HCT116 (cell line): ENCODE data around the gene ISOC2. TPM values are rescaled to one million over a fixed set of nuclear protein-coding genes. Genes with fewer than 3 reads are reported as not detected.
A peak's percentile ranks its signal among the peaks of the same experiment; 100 is the strongest.

ENCODE experiments used
- ATAC-seq: fragments of 200-7000 bp; cut with Tn5 transposase; 2 replicates; pipeline ENCODE4 v1.9.1; 2020; ENCODE audit warnings: mild to moderate bottlenecking, moderate library complexity
- BruUV-seq: library from RNA; stranded (reverse); fragments of 400-500 nt; replicated peaks from 2 replicates; lab custom pipeline; 2021; lab: Mats Ljungman, UMichigan
- CTCF ChIA-PET: fragments of 300-600 bp; sonication (Branson Sonifier 250); formaldehyde crosslinking; loops from one replicate; lab custom pipeline; 2021; ENCODE audit warnings: antibody characterized with exemption; lab: Charles Lee
- POLR2A ChIA-PET: fragments of 300-600, 350-600 bp; sonication (Branson Sonifier 250); formaldehyde crosslinking; loops from one replicate; lab custom pipeline; 2021; ENCODE audit warnings: antibody characterized with exemption; lab: Charles Lee
- RAD21 ChIA-PET, 2 experiments: fragments of 300-600 bp; sonication (Branson Sonifier 250); formaldehyde crosslinking; loops; one replicate each; lab custom pipeline; 2023; ENCODE audit warnings: low total read pairs in 2 of 2; ENCODE audit not compliant: uncharacterized antibody in 2 of 2, unreplicated experiment in 2 of 2, low non-redundant PET in 1 of 2; lab: Charles Lee
- DNase-seq: peaks from one replicate; pipeline ENCODE4 v3.0.0-alpha.2; 2010; ENCODE audit warnings: low read depth, low spot score
- H2AFZ ChIP-seq: fragments of 200-600 bp; shearing (Covaris generic), sonication (generic); 2 replicates; pipeline ENCODE4 v1.6.1; 2017; ENCODE audit warnings: low read depth, mixed run types, mixed read lengths, antibody characterized with exemption, low read length; ENCODE audit not compliant: poor library complexity, severe bottlenecking
- H3K27ac ChIP-seq: 2 replicates; pipeline ENCODE4 v1.5.1; 2012; ENCODE audit warnings: low read depth, low read length
- H3K27me3 ChIP-seq: fragments of 200-600 bp; sonication (generic); 2 replicates; pipeline ENCODE4 v1.6.1; 2016; ENCODE audit warnings: mixed run types, low read length, mixed read lengths; ENCODE audit not compliant: insufficient read depth
- H3K36me3 ChIP-seq, 2 experiments: fragments of 200-500 bp in 1 of 2; fragments of 200-600 bp in 1 of 2; sonication (Bioruptor generic) in 1 of 2; sonication (generic) in 1 of 2; 2 replicates each; pipeline versions ENCODE4 v1.5.1 to v1.6.1; 2014 to 2016; ENCODE audit warnings: low read length in 2 of 2, inconsistent platforms in 1 of 2, mixed read lengths in 1 of 2, mixed run types in 1 of 2; ENCODE audit not compliant: insufficient read depth in 2 of 2, control insufficient read depth in 1 of 2
- H3K4me1 ChIP-seq, 2 experiments: fragments of 200-600 bp in 1 of 2; sonication (generic) in 1 of 2; 2 replicates each; pipeline versions ENCODE4 v1.5.1 to v1.6.1; 2012 to 2017; ENCODE audit warnings: low read length in 2 of 2, inconsistent platforms in 1 of 2, mild to moderate bottlenecking in 1 of 2, mixed read lengths in 1 of 2, mixed run types in 1 of 2, moderate library complexity in 1 of 2; ENCODE audit not compliant: insufficient read depth in 2 of 2, control insufficient read depth in 1 of 2
- H3K4me2 ChIP-seq: fragments of 200-600 bp; sonication (generic); 2 replicates; pipeline ENCODE4 v1.6.1; 2017; ENCODE audit warnings: mixed run types, low read length, mixed read lengths
- H3K4me3 ChIP-seq, 2 experiments: fragments of 200-600 bp in 1 of 2; sonication (generic) in 1 of 2; replicated peaks in 1 of 2; 2 replicates each; pipeline ENCODE4 v1.5.1; 2011 to 2016; ENCODE audit warnings: low read length in 2 of 2, control low read depth in 1 of 2, low read depth in 1 of 2, mild to moderate bottlenecking in 1 of 2, mixed read lengths in 1 of 2, mixed run types in 1 of 2
- H3K79me2 ChIP-seq: fragments of 200-600 bp; sonication (generic); 2 replicates; pipeline ENCODE4 v1.6.1; 2017; ENCODE audit warnings: mild to moderate bottlenecking, mixed run types, low read length, moderate library complexity, mixed read lengths; ENCODE audit not compliant: insufficient read depth
- H3K9ac ChIP-seq: fragments of 200-600 bp; sonication (generic); 2 replicates; pipeline ENCODE4 v1.6.1; 2016; ENCODE audit warnings: low read length, mixed read lengths
- H3K9me2 ChIP-seq: fragments of 200-600 bp; sonication (generic), shearing (Covaris generic); 2 replicates; pipeline ENCODE4 v1.6.1; 2017; ENCODE audit warnings: mixed run types, mild to moderate bottlenecking, moderate library complexity; ENCODE audit not compliant: insufficient read depth
- H3K9me3 ChIP-seq, 2 experiments: fragments of 200-500 bp in 1 of 2; fragments of 200-600 bp in 1 of 2; sonication (Bioruptor generic) in 1 of 2; sonication (generic) in 1 of 2; 2 replicates each; pipeline ENCODE4 v1.6.1; 2014 to 2017; ENCODE audit warnings: low read length in 2 of 2, mixed read lengths in 2 of 2, inconsistent platforms in 1 of 2, low read depth in 1 of 2, mild to moderate bottlenecking in 1 of 2, mixed run types in 1 of 2, moderate library complexity in 1 of 2; ENCODE audit not compliant: control insufficient read depth in 1 of 2, insufficient read depth in 1 of 2
- H4K20me1 ChIP-seq: fragments of 200-600 bp; sonication (generic), shearing (Covaris generic); 2 replicates; pipeline ENCODE4 v1.6.1; 2017; ENCODE audit warnings: mixed run types, mild to moderate bottlenecking, moderate library complexity; ENCODE audit not compliant: insufficient read depth
- EGR1 ChIP-seq: IDR thresholded peaks from 2 replicates; pipeline ENCODE4 v1.6.1; 2012; ENCODE audit warnings: low read depth
- ELF1 ChIP-seq: IDR thresholded peaks from 2 replicates; pipeline ENCODE4 v1.6.1; 2012; ENCODE audit warnings: low read depth, borderline replicate concordance
- EZH2 ChIP-seq: fragments of 200-600 bp; sonication (generic); IDR thresholded peaks from 2 replicates; pipeline ENCODE4 v1.6.1; 2017; ENCODE audit warnings: antibody characterized with exemption, mixed run types
- EZH2phosphoT487 ChIP-seq: fragments of 200-600 bp; IDR thresholded peaks from 2 replicates; pipeline ENCODE4 v1.6.1; 2018; ENCODE audit warnings: antibody characterized with exemption, borderline replicate concordance
- FOSL1 ChIP-seq: IDR thresholded peaks from 2 replicates; pipeline ENCODE4 v1.6.1; 2012; ENCODE audit warnings: low read depth
- POLR2A ChIP-seq: IDR thresholded peaks from 2 replicates; pipeline ENCODE4 v1.7.0; 2011; ENCODE audit warnings: borderline replicate concordance; ENCODE audit not compliant: insufficient read depth, insufficient read length; ENCODE audit errors: extremely low read depth
- RAD21 ChIP-seq: IDR thresholded peaks from 2 replicates; pipeline ENCODE4 v1.6.1; 2012; ENCODE audit warnings: low read depth, mild to moderate bottlenecking
- SRF ChIP-seq: IDR thresholded peaks from 2 replicates; pipeline ENCODE4 v1.6.1; 2012; ENCODE audit warnings: low read depth
- ZBTB33 ChIP-seq: IDR thresholded peaks from 2 replicates; pipeline ENCODE4 v1.6.1; 2011; ENCODE audit warnings: mild to moderate bottlenecking, low read length, moderate library complexity; ENCODE audit not compliant: insufficient replicate concordance; ENCODE audit errors: extremely low read depth
- ZNF274 ChIP-seq: fragments of 200-500 bp; sonication (Bioruptor generic); IDR thresholded peaks from 2 replicates; pipeline ENCODE4 v1.6.1; 2014; ENCODE audit warnings: mild to moderate bottlenecking, low read depth, low read length, inconsistent platforms
- intact Hi-C: fragments of 100-400 bp; cut with micrococcal nuclease; formaldehyde crosslinking; loops from 2 replicates; pipeline ENCODE4 v1.10.0; 2022
- total RNA-seq: library from RNA; stranded (reverse); gene quantifications from one replicate; pipeline ENCODE4 v1.2.1, GENCODE V29; 2021; ENCODE audit not compliant: unreplicated experiment
- TF ChIP-seq, protein P1 (sequence below), 3 experiments: fragments of 200-600 bp in 1 of 3; sonication (generic) in 1 of 3; IDR thresholded peaks in 2 of 3; conservative IDR thresholded peaks in 1 of 3; 2 replicates each; pipeline ENCODE4 v1.5.1; 2012 to 2017; ENCODE audit warnings: low read depth in 2 of 3, low read length in 2 of 3, antibody characterized with exemption in 1 of 3, borderline replicate concordance in 1 of 3, control low read depth in 1 of 3, mild to moderate bottlenecking in 1 of 3, mixed read lengths in 1 of 3, mixed run types in 1 of 3, moderate library complexity in 1 of 3; ENCODE audit not compliant: insufficient read depth in 1 of 3
- TF ChIP-seq, protein P2 (sequence below): IDR thresholded peaks from 2 replicates; pipeline ENCODE4 v1.6.1; 2012

The ISOC2 gene
- total RNA-seq, 1 experiment from 2014 or later = 56.8 TPM

DNA sequence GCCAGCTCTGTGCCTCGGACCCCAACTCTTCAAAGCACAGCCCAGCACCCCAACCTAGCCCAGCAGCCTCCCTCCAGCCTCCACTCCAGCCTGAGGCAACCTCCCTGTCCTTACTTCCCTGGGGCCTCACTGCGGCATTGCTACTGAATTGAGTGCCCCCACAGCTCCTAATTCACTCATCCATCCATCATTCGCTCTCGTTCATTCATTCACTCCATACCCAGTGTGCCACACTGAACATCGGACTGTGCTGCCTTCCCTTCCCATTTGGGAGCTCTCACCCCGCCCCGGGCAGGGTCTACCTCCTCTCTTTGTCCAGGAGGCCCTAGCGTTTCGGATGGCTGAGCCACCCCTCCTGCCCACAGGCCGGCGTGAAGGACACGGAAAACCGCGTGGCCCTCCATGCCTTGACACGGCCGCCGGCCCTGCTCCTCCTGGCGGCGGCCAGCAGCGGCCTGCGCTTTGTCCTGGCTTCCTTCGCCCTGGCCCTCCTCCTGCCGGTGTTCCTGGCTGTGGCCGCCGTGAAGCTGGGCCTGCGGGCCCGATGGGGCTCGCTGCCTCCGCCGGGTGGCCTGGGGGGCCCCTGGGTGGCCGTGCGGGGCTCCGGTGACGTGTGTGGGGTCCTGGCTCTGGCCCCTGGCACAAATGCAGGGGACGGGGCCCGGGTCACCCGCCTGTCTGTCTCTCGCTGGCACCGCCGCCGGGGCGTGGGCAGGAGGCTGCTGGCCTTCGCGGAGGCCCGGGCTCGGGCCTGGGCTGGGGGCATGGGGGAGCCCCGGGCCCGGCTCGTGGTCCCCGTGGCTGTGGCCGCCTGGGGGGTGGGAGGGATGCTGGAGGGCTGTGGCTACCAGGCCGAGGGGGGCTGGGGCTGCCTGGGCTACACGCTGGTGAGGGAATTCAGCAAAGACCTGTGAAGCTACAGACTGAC lies 24.9 kb upstream of the ISOC2 start:
- Histone ChIP-seq H3K9ac (peak overlapping the region; percentile 97), H3K36me3 (no peaks in the 10 kb centered on the region), H3K4me1 (peaks cover 10 to 34% of the 10 kb centered on the region in 2 experiments; a peak in 3 of 4 replicates), H3K9me3 (no peaks in the 10 kb centered on the region), H3K79me2 (peaks cover 7% of the 10 kb centered on the region; the same call in 1 of the 2 replicates), H2AFZ (no peak overlapping the region), H4K20me1 (no peaks in the 10 kb centered on the region), H3K27me3 (no peaks in the 10 kb centered on the region), H3K9me2 (no peaks in the 10 kb centered on the region), H3K4me3 (peak overlapping the region; percentile 79 to 80), H3K27ac (peak overlapping the region; percentile 85; the same call in 1 of the 2 replicates), H3K4me2 (peak overlapping the region; percentile 97)
- CTCF ChIA-PET = interaction anchor here (1.4 kb wide), 1 partner anchor 17 kb away, joined by 4 read pairs; no protein-coding TSS in a partner anchor
- DNase-seq = no peak
- RAD21 ChIA-PET = no interaction called here
- intact Hi-C loops = no loop called here
- no peak for ATAC-seq
- BruUV-seq = no TSS peak
- POLR2A ChIA-PET = no interaction called here
- TF ChIP-seq ELF1 = no peak
- no peak for TF ChIP-seq EGR1
- no peak for TF ChIP-seq ZBTB33
- no peak for TF ChIP-seq ZNF274
- no peak for TF ChIP-seq SRF
- TF ChIP-seq, protein P1, sequence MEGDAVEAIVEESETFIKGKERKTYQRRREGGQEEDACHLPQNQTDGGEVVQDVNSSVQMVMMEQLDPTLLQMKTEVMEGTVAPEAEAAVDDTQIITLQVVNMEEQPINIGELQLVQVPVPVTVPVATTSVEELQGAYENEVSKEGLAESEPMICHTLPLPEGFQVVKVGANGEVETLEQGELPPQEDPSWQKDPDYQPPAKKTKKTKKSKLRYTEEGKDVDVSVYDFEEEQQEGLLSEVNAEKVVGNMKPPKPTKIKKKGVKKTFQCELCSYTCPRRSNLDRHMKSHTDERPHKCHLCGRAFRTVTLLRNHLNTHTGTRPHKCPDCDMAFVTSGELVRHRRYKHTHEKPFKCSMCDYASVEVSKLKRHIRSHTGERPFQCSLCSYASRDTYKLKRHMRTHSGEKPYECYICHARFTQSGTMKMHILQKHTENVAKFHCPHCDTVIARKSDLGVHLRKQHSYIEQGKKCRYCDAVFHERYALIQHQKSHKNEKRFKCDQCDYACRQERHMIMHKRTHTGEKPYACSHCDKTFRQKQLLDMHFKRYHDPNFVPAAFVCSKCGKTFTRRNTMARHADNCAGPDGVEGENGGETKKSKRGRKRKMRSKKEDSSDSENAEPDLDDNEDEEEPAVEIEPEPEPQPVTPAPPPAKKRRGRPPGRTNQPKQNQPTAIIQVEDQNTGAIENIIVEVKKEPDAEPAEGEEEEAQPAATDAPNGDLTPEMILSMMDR (IDR thresholded peaks at IDR 0.05 in 2 of 3, conservative IDR thresholded peaks at IDR 0.05 in 1 of 3; ENCODE audit: borderline replicate concordance in 1 of 3, insufficient read depth in 1 of 3, low read depth in 2 of 3, low read length in 2 of 3) = no peak
- TF ChIP-seq EZH2 = no peak
- TF ChIP-seq FOSL1 = no peak
- TF ChIP-seq, protein P2, sequence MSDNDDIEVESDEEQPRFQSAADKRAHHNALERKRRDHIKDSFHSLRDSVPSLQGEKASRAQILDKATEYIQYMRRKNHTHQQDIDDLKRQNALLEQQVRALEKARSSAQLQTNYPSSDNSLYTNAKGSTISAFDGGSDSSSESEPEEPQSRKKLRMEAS = no peak
- TF ChIP-seq POLR2A = no peak
- TF ChIP-seq EZH2phosphoT487 = no peak
- no peak for TF ChIP-seq RAD21
